Lower leg skin (tissue), 3 donors: ENCODE measurements around the gene TMEM11.

ENCODE experiments used
- POLR2A ChIP-seq, 2 donors: fragments of 450-650 bp; IDR thresholded peaks; one replicate each; pipeline ENCODE4 v1.6.1; 2016 to 2017; ENCODE audit warnings: antibody characterized with exemption in 2 of 2, mild to moderate bottlenecking in 1 of 2, moderate library complexity in 1 of 2
- TF ChIP-seq, protein P1 (sequence below), 3 donors: fragments of 450-650 bp; IDR thresholded peaks; one replicate each; pipeline ENCODE4 v1.5.1; 2016; ENCODE audit warnings: antibody characterized with exemption in 3 of 3, mild to moderate bottlenecking in 3 of 3, moderate library complexity in 2 of 3

DNA sequence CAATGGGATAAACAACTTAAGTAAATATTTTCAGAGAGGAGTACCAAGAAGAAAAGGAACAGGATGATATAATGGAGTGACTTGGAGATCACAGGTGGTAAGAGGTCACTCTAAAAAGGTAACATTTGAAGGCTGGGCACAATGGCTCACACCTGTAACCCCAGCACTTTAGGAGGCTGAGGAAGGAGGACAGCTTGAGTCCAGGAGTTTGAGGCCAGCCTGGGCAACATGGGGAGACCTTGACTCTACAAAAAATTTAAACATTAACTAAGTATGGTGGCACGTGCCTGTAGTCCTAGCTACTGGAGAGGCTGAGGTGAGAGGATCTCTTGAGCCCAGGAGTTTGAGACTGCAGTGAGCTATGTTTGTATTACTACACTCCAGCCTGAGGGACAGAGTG lies 3.4 kb upstream of the TMEM11 start:
- TF ChIP-seq, protein P1, sequence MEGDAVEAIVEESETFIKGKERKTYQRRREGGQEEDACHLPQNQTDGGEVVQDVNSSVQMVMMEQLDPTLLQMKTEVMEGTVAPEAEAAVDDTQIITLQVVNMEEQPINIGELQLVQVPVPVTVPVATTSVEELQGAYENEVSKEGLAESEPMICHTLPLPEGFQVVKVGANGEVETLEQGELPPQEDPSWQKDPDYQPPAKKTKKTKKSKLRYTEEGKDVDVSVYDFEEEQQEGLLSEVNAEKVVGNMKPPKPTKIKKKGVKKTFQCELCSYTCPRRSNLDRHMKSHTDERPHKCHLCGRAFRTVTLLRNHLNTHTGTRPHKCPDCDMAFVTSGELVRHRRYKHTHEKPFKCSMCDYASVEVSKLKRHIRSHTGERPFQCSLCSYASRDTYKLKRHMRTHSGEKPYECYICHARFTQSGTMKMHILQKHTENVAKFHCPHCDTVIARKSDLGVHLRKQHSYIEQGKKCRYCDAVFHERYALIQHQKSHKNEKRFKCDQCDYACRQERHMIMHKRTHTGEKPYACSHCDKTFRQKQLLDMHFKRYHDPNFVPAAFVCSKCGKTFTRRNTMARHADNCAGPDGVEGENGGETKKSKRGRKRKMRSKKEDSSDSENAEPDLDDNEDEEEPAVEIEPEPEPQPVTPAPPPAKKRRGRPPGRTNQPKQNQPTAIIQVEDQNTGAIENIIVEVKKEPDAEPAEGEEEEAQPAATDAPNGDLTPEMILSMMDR (IDR thresholded peaks at IDR 0.05), result no peak
- TF ChIP-seq POLR2A (IDR thresholded peaks at IDR 0.05), result no peak
